ENCODE data around the gene TRIM58. TPM values are rescaled to one million over a fixed set of nuclear protein-coding genes. Genes with fewer than 3 reads are reported as not detected.

The TRIM58 gene
- total and polyA plus RNA-seq, 8 donors = under 0.01 to 2.0 (median 0.19) TPM; not detected in 3

- no peak for DNase-seq
- intact Hi-C loops (cut with DNase I; ENCODE audit: low total_unique reads) = no loop called here
- WGBS, 5 donors = 68 to 95% (median 83%) methylated on average over 11 to 13 of the region's 13 CpGs
- Histone ChIP-seq H3K27ac (no peak overlapping the region), H3K27me3 (no peaks in the 10 kb centered on the region), H3K9me3 (no peaks in the 10 kb centered on the region), H3K36me3 (no peaks in the 10 kb centered on the region), H3K4me3 (no peak overlapping the region), H3K4me1 (no peaks in the 10 kb centered on the region)
- no peak for TF ChIP-seq POLR2A (IDR thresholded peaks at IDR 0.05)
- no peak for TF ChIP-seq CTCF (IDR thresholded peaks at IDR 0.05)
- no peak for TF ChIP-seq EP300 (IDR thresholded peaks at IDR 0.05)
- no peak for TF ChIP-seq POLR2AphosphoS5 (IDR thresholded peaks at IDR 0.05)
Observed at GRCh38 chr1:247825362-247825761, 31.6 kb upstream of the TRIM58 start.

DNA sequence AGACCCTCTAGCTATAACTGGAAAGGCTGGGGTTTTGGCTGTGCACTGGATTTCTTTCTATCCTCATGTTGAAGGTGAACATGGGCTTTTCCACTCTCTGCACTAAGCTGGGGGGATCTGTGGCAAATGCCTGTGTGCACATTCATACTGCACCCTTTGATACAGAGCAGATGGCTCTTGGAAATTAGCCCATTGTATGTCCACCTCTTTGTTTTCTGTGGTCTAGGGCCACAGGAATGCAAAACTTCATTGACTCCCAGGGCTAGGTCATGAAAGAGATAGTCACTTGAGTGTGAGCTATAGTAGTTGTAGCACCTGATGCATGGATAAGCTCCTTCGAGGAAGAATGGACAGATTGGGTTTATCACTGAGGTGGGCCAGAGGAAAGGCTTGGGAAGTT, 27.3 kb upstream of the TRIM58 start:
- 0 to 73% (median 27%) methylated on average over 1 of the region's 1 CpG for WGBS, 5 donors
- H3K27me3 ChIP-seq = no peaks in the 10 kb centered on the region
- intact Hi-C loops (cut with DNase I; ENCODE audit: low total_unique reads) = no loop called here
- peaks cover 0 to 5% (median 0%) of the 10 kb centered on the region in 4 donors for H3K9me3 ChIP-seq
- DNase-seq = no peak
- TF ChIP-seq POLR2AphosphoS5 (IDR thresholded peaks at IDR 0.05) (no peak), EP300 (IDR thresholded peaks at IDR 0.05) (no peak), CTCF (IDR thresholded peaks at IDR 0.05) (no peak), POLR2A (IDR thresholded peaks at IDR 0.05) (no peak)
- no peaks in the 10 kb centered on the region for H3K4me1 ChIP-seq
- H3K36me3 ChIP-seq = no peaks in the 10 kb centered on the region
- H3K4me3 ChIP-seq = no peak overlapping the region
- no peak overlapping the region for H3K27ac ChIP-seq

DNA sequence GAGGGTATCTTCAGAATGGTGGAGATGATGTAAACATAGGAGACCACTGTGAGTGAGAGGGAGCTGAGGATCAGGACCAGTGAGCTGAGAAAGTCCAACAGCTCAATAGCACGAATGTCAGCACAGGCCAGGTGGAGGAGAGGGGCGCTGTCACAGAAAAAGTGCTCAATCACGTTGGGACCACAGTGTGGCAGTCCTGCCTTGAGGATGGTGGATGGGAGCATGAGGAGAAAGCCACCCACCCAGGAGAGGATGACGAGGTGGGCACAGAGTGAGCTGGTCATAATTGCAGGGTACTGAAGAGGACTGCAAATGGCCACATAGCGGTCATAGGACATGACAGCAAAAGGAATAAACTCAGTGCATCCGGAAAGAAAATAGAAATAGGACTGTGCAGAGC, 23.4 kb upstream of the TRIM58 start:
- DNase-seq = no peak
- Histone ChIP-seq H3K27ac (no peak overlapping the region), H3K4me3 (no peak overlapping the region), H3K9me3 (peaks cover 0 to 9% (median 3%) of the 10 kb centered on the region in 4 donors), H3K4me1 (no peaks in the 10 kb centered on the region), H3K36me3 (no peaks in the 10 kb centered on the region), H3K27me3 (no peaks in the 10 kb centered on the region)
- TF ChIP-seq EP300 (IDR thresholded peaks at IDR 0.05) (no peak), CTCF (IDR thresholded peaks at IDR 0.05) (no peak), POLR2A (IDR thresholded peaks at IDR 0.05) (no peak), POLR2AphosphoS5 (IDR thresholded peaks at IDR 0.05) (no peak)
- WGBS, 5 donors = 61 to 67% (median 66%) methylated on average over 6 of the region's 6 CpGs
- intact Hi-C loops (cut with DNase I; ENCODE audit: low total_unique reads) = no loop called here

- Histone ChIP-seq H3K27me3 (no peaks in the 10 kb centered on the region), H3K4me1 (no peaks in the 10 kb centered on the region), H3K36me3 (no peaks in the 10 kb centered on the region), H3K9me3 (peaks cover 0 to 6% (median 0%) of the 10 kb centered on the region in 4 donors), H3K4me3 (no peak overlapping the region), H3K27ac (no peak overlapping the region)
- no peak for TF ChIP-seq POLR2AphosphoS5 (IDR thresholded peaks at IDR 0.05)
- no peak for TF ChIP-seq CTCF (IDR thresholded peaks at IDR 0.05)
- TF ChIP-seq EP300 (IDR thresholded peaks at IDR 0.05) = no peak
- TF ChIP-seq POLR2A (IDR thresholded peaks at IDR 0.05) = no peak
- no peak for DNase-seq
- intact Hi-C loops (cut with DNase I; ENCODE audit: low total_unique reads) = no loop called here
- 63 to 80% (median 75%) methylated on average over 2 of the region's 2 CpGs for WGBS, 5 donors
Observed at GRCh38 chr1:247840818-247841217, 16.2 kb upstream of the TRIM58 start.
